GM23248 (cell line): ENCODE results near the gene CLIP2. TPM values are rescaled to one million over a fixed set of nuclear protein-coding genes. Genes with fewer than 3 reads are reported as not detected.
"Not testable (repeated sequence)": the region's sequence is repeated elsewhere in the genome, so short reads cannot be mapped to it uniquely, and the experiment has no call there.

ENCODE experiments used
- DNase-seq: peaks from one replicate; pipeline ENCODE4 v3.0.0-alpha.2; 2015
- H2AFZ ChIP-seq: fragments of 200-600 bp; sonication (generic); 2 replicates; pipeline ENCODE4 v1.6.1; 2016; ENCODE audit warnings: antibody characterized with exemption
- H3F3A ChIP-seq: fragments of 200-600 bp; sonication (generic); 2 replicates; pipeline ENCODE4 v1.6.1; 2016; ENCODE audit warnings: mild to moderate bottlenecking, antibody characterized with exemption, mixed run types; ENCODE audit not compliant: insufficient read depth
- H3K27ac ChIP-seq: fragments of 200-600 bp; sonication (generic); 2 replicates; pipeline ENCODE4 v1.5.1; 2016; ENCODE audit warnings: mild to moderate bottlenecking
- H3K27me3 ChIP-seq: fragments of 200-600 bp; sonication (generic); replicated peaks from 2 replicates; pipeline ENCODE4 v1.6.1; 2016; ENCODE audit warnings: mild to moderate bottlenecking; ENCODE audit not compliant: insufficient read depth
- H3K36me3 ChIP-seq: fragments of 200-600 bp; sonication (generic); 2 replicates; pipeline ENCODE4 v1.6.1; 2016; ENCODE audit warnings: low read depth, mild to moderate bottlenecking
- H3K4me1 ChIP-seq: fragments of 200-600 bp; sonication (generic); 2 replicates; pipeline ENCODE4 v1.6.1; 2016; ENCODE audit warnings: mild to moderate bottlenecking; ENCODE audit not compliant: insufficient read depth
- H3K4me2 ChIP-seq: fragments of 200-600 bp; sonication (generic); one replicate; pipeline ENCODE4 v1.6.1; 2016; ENCODE audit warnings: mild to moderate bottlenecking; ENCODE audit not compliant: unreplicated experiment
- H3K4me3 ChIP-seq: fragments of 200-600 bp; sonication (generic); 2 replicates; pipeline ENCODE4 v1.5.1; 2016; ENCODE audit warnings: mild to moderate bottlenecking
- H3K79me2 ChIP-seq: fragments of 200-600 bp; sonication (generic); 2 replicates; pipeline ENCODE4 v1.6.1; 2016; ENCODE audit warnings: mild to moderate bottlenecking; ENCODE audit not compliant: insufficient read depth
- H3K9ac ChIP-seq: fragments of 200-600 bp; sonication (generic); 2 replicates; pipeline ENCODE4 v1.6.1; 2016; ENCODE audit warnings: mild to moderate bottlenecking
- H3K9me2 ChIP-seq: fragments of 200-600 bp; sonication (generic); 2 replicates; pipeline ENCODE4 v1.6.1; 2016; ENCODE audit warnings: mixed run types, mild to moderate bottlenecking, moderate library complexity; ENCODE audit not compliant: insufficient read depth
- H3K9me3 ChIP-seq: fragments of 200-600 bp; sonication (generic); one replicate; pipeline ENCODE4 v1.6.1; 2017; ENCODE audit warnings: low read depth
- H4K20me1 ChIP-seq: fragments of 200-600 bp; sonication (generic); 2 replicates; pipeline ENCODE4 v1.6.0; 2016; ENCODE audit not compliant: insufficient read depth
- EZH2 ChIP-seq: fragments of 200-600 bp; sonication (generic); IDR thresholded peaks from 2 replicates; pipeline ENCODE4 v1.6.1; 2018; ENCODE audit warnings: antibody characterized with exemption, mild to moderate bottlenecking; ENCODE audit not compliant: insufficient read depth, poor library complexity, severe bottlenecking
- EZH2phosphoT487 ChIP-seq: fragments of 200-600 bp; sonication (generic); IDR thresholded peaks from 2 replicates; pipeline ENCODE4 v1.6.1; 2018; ENCODE audit warnings: antibody characterized with exemption, moderate library complexity, mild to moderate bottlenecking, low read depth; ENCODE audit not compliant: insufficient read depth
- WGBS, 2 experiments: methylation state at CpG; one replicate each; pipeline ENCODE4 v1.1.6; 2015 to 2017; ENCODE audit warnings: low lambda C conversion rate in 2 of 2, low coverage in 1 of 2; ENCODE audit errors: missing lambda C conversion rate in 2 of 2; 5-methylcytosine and 5-hydroxymethylcytosine counted together
- in situ Hi-C: fragments of 300-500 bp; cut with MboI; formaldehyde crosslinking; loops from 2 replicates; pipeline ENCODE4 v1.15.0; 2020
- polyA plus RNA-seq: library from polyadenylated mRNA; unstranded; fragments of >200 nt; fragmentation: Nextera tagmentation; extraction: Ambion mirVana; gene quantifications from 2 replicates; pipeline ENCODE4 v1.2.1, GENCODE V29; 2016
- total RNA-seq: library from RNA; depleted of rRNA; stranded (reverse); fragments of >200 nt; shearing (Covaris generic); gene quantifications from 2 replicates; pipeline ENCODE4 v1.2.3, GENCODE V29; 2014

The CLIP2 gene
- total and polyA plus RNA-seq, 2 experiments from 2014 or later: 13.2 to 40.7 TPM

GRCh38 chr7:74309181-74309580, 20.0 kb downstream of the CLIP2 start:
- 79 to 83% methylated on average over 6 of the region's 6 CpGs for WGBS, 2 experiments
- Histone ChIP-seq H2AFZ (no peak overlapping the region), H3K4me1 (peaks cover 11% of the 10 kb centered on the region), H3K79me2 (peaks cover 99% of the 10 kb centered on the region), H3K9ac (no peak overlapping the region), H4K20me1 (no peaks in the 10 kb centered on the region), H3K27me3 (no peaks in the 10 kb centered on the region), H3F3A (no peaks in the 10 kb centered on the region), H3K9me2 (no peaks in the 10 kb centered on the region), H3K27ac (no peak overlapping the region), H3K4me3 (no peak overlapping the region), H3K4me2 (no peak overlapping the region), H3K9me3 (no peaks in the 10 kb centered on the region), H3K36me3 (no peaks in the 10 kb centered on the region; the same call in 1 of the 2 replicates)
- in situ Hi-C loops: no loop called here
- no peak for DNase-seq
- no peak for TF ChIP-seq EZH2phosphoT487
- TF ChIP-seq EZH2: no peak

- Histone ChIP-seq H4K20me1 (no peaks in the 10 kb centered on the region), H3K4me2 (no peak overlapping the region), H3K9me3 (no peaks in the 10 kb centered on the region), H3F3A (no peaks in the 10 kb centered on the region), H2AFZ (no peak overlapping the region), H3K4me3 (no peak overlapping the region), H3K36me3 (no peaks in the 10 kb centered on the region; the same call in 1 of the 2 replicates), H3K79me2 (peaks cover 98% of the 10 kb centered on the region), H3K4me1 (peaks cover 10% of the 10 kb centered on the region), H3K27me3 (no peaks in the 10 kb centered on the region), H3K27ac (no peak overlapping the region), H3K9ac (no peak overlapping the region), H3K9me2 (no peaks in the 10 kb centered on the region)
- TF ChIP-seq EZH2phosphoT487 (no peak), EZH2 (no peak)
- peak; percentile 30 for DNase-seq
- WGBS, 2 experiments: 79 to 84% methylated on average over 4 of the region's 4 CpGs
- in situ Hi-C loops: no loop called here
Observed at GRCh38 chr7:74311305-74311744, 22.1 kb downstream of the CLIP2 start.

DNA sequence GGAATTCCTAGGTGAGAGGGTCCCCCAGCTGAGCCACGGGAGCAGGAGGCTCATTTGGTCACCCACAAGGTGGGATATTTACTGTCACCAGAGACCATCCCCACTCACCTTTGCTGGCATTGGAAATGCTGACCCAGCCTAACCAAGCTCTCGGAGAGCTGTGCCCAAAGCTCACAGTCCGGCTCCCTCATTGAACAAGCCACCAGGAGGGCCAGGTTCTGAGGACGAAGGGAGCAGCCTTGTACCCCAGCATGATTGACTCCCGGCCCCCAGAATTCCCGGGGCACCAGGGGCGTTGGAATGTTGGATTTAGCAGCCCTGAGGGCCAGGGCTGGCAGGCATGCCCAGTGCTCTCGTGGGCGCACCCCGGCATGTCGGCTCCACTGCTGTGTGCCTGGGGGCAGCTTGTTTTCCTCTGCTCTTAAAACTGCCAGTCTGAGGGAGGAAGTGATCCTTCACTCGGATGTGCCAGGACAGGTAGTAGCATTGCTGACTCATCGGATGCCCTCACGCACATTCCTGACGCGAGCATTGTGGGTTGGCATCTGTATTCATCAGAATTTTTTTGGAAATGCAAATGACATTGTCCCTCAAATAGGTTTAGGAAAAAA, 23.3 kb downstream of the CLIP2 start:
- no peak overlapping the region for H3K4me3 ChIP-seq
- no peak overlapping the region for H3K4me2 ChIP-seq
- no peaks in the 10 kb centered on the region for H3K9me3 ChIP-seq
- WGBS, 2 experiments: 90% methylated on average over 16 of the region's 16 CpGs
- H3K36me3 ChIP-seq: no peaks in the 10 kb centered on the region; the same call in 1 of the 2 replicates
- H3K79me2 ChIP-seq: peaks cover 96% of the 10 kb centered on the region
- no peaks in the 10 kb centered on the region for H3K9me2 ChIP-seq
- no peaks in the 10 kb centered on the region for H3K4me1 ChIP-seq
- TF ChIP-seq EZH2phosphoT487 (no peak), EZH2 (no peak)
- H2AFZ ChIP-seq: no peak overlapping the region
- no peaks in the 10 kb centered on the region for H4K20me1 ChIP-seq
- H3F3A ChIP-seq: no peaks in the 10 kb centered on the region
- H3K27ac ChIP-seq: no peak overlapping the region
- no peaks in the 10 kb centered on the region for H3K27me3 ChIP-seq
- DNase-seq: no peak
- no peak overlapping the region for H3K9ac ChIP-seq
- in situ Hi-C loops: no loop called here

- H4K20me1 ChIP-seq, in situ Hi-C loops: not testable (repeated sequence)
- 96 to 100% methylated on average over 2 to 4 of the region's 4 CpGs for WGBS, 2 experiments
Observed at GRCh38 chr7:74315891-74316290, 26.7 kb downstream of the CLIP2 start.

More at GRCh38 chr7:74315891-74316290, 26.7 kb downstream of the CLIP2 start:
- not testable (repeated sequence) for H3K9me3 ChIP-seq, H3K4me2 ChIP-seq, H3K36me3 ChIP-seq, H3K27me3 ChIP-seq, H3K27ac ChIP-seq, H3K4me1 ChIP-seq, H3K4me3 ChIP-seq, DNase-seq, H2AFZ ChIP-seq, H3K9ac ChIP-seq, H3F3A ChIP-seq, H3K9me2 ChIP-seq
- peaks cover 65% of the 10 kb centered on the region for H3K79me2 ChIP-seq
